Stimulated activated CD4-positive, alpha-beta T cell treated with anti-CD3 and anti-CD28 coated beads, TNF-alpha, amount 100 ng/mL, for 1 hour (primary cell): ENCODE measurements around the gene GPX4.

Experiments used
- DNase-seq, 3 donors: peaks; one replicate each; pipeline ENCODE4 v3.0.0-alpha.2; 2020; ENCODE audit warnings: low read depth in 3 of 3, low spot score in 1 of 3

The GPX4 gene, protein sequence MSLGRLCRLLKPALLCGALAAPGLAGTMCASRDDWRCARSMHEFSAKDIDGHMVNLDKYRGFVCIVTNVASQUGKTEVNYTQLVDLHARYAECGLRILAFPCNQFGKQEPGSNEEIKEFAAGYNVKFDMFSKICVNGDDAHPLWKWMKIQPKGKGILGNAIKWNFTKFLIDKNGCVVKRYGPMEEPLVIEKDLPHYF

DNA sequence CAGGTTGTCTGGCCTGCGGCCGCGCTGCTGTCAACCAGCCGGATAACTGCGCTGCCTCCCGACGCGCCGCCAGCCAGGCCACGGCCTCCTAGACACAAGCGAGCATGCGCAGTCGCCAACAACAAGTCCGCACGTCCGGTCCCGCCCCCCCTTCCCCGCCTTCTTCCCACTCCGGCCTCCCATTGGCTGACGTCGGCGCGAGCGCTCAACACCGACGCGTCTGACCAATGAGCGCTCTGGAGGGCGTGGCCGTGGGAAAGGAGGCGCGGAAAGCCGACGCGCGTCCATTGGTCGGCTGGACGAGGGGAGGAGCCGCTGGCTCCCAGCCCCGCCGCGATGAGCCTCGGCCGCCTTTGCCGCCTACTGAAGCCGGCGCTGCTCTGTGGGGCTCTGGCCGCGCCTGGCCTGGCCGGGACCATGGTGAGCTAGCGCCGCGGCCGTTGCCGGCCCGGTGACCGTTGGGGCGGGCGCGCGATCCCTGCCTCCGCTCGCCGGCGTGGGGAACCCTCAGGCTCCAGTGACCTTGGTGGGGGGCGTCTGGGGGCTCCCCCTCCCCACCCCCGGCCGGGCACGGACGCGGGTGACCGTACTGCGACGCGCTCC is at the start of gene GPX4:
Gene GPX4, plus strand, starts transcription at position 287 of the 603 bp plus-strand sequence. Its CDS starts 50 bp downstream, at position 337.
- peak; percentile 95 to 98 (median 96) for DNase-seq

DNA sequence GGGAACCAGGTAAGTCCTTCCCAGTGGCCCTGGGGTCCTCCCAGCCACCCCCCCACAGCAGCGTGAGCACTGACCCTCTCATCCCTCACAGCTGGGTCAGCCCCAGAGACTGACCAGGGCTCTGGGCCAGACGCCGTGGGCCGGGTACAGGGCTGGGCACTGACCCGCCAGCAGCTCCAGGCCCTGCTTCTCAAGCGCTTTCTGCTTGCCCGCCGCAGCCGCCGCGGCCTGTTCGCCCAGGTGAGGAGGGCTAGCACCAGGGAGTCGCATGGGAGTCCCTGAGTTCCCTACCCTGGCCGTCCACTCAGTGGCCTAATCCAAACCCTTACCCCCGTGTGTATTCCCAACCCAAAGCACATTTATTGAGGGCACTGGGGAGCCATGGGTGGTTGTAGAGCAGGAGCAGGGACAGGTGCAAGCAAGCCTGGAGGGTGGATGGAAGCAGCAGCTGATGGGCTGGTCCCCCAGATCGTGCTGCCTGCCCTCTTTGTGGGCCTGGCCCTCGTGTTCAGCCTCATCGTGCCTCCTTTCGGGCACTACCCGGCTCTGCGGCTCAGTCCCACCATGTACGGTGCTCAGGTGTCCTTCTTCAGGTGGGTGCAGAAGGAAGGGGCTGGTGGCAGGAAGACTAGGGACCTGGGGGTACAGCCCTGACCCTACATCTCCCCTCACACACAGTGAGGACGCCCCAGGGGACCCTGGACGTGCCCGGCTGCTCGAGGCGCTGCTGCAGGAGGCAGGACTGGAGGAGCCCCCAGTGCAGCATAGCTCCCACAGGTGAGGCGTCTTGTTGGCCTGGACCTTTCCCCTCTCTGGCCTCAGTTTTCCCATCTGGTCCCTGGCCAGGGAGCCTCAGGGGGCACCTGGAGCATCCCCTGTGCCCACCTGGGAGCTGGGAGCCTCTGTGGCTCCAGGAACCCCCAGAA is 49.4 kb upstream of the GPX4 start:
- no peak for DNase-seq

DNA sequence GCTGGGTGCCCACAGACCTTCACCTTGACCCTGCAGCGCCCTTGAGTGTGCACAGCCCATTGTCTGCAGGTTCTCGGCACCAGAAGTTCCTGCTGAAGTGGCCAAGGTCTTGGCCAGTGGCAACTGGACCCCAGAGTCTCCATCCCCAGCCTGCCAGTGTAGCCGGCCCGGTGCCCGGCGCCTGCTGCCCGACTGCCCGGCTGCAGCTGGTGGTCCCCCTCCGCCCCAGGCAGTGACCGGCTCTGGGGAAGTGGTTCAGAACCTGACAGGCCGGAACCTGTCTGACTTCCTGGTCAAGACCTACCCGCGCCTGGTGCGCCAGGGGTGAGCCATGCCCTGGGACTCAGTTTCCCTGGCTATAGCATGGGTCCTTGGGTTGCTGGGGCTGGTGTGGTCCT is 48.8 kb upstream of the GPX4 start:
- no peak for DNase-seq

DNA sequence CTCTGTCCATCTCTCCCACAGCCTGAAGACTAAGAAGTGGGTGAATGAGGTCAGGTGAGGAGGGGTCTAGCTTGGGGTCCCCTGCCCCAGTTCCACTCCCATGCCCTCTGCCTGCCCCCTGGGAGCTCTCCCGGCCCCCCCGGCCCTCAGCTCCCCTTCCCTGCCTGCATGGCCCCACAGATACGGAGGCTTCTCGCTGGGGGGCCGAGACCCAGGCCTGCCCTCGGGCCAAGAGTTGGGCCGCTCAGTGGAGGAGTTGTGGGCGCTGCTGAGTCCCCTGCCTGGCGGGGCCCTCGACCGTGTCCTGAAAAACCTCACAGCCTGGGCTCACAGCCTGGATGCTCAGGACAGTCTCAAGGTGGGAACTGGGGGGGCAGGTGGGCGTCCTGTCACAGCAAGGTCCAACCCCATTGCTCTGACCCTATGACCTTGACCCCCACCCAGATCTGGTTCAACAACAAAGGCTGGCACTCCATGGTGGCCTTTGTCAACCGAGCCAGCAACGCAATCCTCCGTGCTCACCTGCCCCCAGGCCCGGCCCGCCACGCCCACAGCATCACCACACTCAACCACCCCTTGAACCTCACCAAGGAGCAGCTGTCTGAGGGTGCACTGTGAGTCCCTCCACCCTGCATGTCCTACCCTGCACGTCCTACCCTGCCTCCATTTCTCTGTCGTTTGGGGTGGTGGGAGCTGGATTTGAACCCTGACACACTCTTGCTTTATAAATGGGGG is 47.7 kb upstream of the GPX4 start:
- no peak for DNase-seq

DNA sequence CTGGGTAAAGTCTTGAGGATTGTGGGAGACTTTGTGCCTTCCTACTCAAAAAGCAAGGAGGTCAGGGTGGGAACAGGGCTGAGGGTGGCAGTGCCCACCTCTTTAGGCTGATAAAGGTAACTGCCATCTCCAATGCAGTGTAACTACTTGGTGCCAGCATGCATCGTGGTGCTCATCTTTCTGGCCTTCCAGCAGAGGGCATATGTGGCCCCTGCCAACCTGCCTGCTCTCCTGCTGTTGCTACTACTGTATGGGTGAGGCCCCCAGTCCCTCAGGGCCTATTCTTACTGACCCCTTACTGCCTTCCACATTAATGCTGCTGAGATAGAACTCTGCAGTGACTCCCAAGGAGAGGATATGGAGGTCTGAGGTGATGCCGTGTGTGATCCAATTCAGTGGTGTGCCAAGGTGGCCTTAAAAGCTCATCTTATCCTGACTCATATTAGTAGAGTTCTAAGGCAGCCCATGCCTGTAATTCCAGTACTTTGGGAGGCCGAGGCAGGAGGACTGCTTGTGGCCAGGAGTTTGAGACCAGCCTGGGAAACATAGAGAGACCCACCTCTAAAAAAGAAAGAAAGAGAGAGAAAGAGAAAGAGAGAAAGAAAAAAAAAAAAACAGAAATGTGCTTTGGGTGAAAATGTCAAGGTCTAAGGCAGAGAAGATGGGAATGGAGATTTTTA is 46.5 kb upstream of the GPX4 start:
- DNase-seq: no peak

DNA sequence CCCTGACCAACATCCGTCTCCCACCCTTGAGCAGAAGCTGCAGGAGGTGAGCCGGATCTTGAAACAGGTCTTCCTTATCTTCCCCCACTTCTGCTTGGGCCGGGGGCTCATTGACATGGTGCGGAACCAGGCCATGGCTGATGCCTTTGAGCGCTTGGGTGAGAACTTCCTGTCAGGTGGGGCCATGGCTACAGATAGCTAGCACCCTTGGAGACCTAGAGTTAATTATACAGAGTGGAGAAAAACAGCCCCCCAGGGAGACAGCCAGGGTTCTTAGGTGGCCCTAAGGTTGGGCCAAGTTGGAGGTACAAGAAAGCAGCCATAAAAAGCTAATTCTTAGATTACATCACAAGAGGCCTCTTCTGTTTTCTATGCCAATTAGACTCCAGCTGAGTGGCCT is 45.7 kb upstream of the GPX4 start:
- DNase-seq: no peak

DNA sequence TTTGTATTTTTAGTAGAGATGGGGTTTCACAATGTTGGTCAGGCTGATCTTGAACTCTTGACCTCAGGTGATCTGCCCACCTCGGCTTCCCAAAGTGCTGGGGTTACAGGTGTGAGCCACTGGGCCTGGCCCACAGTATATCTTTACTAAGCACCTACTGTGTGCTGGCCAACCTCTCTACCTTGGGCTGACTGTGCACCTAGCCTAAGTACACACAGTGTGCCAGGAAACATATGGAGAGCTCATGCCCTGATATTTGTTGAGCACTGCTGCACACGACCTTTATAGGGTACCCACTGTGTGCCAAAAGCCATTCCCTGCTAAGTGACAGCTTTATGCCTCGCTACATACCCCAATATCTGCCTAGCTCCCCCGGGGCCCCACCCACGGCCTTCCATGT is 43.1 kb upstream of the GPX4 start:
- DNase-seq: no peak

DNA sequence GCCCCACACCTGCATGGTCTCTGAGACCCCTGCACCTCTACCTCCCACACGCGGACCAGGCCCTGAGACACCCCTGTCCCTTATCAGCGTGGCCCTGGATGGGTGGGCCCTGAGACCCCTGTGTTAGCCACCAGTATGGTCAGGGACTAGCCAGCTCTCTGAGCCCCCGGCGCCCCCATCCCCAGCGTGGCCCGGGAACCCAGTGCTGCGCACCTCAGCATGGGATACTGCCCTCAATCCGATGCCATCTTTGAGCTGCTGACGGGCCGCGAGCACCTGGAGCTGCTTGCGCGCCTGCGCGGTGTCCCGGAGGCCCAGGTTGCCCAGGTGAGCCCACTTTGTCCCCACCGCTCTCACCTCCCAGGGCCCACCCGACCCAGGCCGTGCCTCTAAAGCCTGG is 41.8 kb upstream of the GPX4 start:
- DNase-seq: no peak

DNA sequence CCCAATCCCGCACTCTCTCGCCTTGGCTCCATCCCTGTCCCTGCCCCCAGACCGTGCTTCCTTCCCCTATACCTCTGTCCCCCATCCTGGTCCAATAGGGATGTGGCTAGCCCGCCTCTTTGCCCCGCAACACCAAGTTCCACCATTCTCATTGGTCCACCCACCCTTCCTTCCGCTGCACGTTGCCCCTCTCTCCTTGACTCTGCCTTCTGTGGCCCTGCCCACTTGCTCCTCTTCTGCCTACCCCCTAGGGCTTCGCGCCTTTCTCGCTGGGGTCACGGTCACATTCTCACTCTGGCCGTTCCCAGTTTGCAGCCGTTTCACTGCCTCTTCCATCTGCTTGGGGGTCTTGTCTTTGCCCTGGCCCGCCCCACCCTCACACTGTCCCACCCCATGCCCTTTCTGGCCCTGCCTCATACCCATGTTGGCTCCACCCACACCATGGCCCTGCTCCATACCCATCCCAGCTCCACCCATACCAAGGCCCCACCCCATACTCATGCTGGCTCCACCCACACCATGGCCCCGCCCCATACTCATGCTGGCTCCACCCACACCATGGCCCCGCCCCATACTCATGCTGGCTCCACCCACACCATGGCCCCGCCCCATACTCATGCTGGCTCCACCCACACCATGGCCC is 41.3 kb upstream of the GPX4 start:
- no peak for DNase-seq

DNA sequence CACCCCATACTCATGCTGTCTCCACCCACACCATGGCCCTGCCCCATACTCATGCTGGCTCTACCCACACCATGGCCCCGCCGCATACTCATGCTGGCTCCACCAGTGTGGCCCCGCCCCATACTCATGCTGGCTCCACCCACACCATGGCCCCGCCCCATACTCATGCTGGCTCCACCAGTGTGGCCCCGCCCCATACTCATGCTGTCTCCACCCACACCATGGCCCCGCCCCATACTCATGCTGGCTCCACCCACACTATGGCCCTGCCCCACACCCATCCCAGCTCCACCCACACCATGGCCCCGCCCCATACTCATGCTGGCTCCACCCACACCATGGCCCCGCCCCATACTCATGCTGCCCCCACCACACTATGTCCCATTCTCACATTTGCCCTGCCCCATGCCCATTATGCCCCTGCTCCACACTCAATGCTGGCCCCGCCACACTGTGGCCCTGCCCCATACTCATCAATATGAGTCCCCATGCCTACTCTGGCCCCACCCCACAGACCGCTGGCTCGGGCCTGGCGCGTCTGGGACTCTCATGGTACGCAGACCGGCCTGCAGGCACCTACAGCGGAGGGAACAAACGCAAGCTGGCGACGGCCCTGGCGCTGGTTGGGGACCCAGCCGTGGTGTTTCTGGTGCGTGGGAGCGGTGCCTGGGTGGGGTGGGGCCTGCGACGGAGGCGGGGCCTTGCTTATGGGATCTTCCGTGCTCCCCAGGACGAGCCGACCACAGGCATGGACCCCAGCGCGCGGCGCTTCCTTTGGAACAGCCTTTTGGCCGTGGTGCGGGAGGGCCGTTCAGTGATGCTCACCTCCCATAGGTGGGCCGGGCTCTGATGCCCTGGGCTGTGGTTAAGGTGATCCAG is 40.5 kb upstream of the GPX4 start:
- no peak for DNase-seq

DNA sequence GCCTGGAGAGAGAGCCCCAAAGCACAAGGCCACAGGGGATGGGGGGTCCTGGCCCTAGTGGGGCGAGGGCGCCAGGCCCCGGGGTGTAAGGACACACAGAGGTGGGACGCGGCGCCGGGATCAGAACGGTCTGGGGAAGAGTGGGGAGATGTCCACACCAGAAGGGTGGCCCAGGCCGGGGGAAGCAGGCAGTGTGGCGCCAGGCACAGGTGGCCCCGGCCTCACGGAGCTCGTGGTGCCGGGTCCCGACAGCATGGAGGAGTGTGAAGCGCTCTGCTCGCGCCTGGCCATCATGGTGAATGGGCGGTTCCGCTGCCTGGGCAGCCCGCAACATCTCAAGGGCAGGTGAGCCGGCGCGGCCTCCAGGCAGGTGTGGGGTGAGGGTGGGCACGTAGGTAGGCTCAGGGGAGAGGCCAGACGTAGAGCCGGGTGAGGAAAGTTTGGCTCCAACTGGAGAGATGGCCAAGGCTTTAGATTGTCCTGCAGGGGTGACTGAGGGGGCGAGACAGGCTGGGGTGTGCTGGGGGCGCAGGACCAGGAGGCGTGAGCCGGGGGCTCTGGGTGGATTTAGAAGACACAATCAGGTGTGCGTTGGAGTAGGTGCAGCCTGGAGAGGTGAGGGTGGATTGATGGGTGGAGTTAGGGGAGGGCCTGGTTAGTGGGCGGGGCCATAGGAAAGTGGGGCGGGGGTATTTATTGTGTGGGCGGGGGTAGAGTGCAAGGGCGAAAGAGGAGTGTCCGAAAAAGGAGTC is 39.7 kb upstream of the GPX4 start:
- DNase-seq: no peak

DNA sequence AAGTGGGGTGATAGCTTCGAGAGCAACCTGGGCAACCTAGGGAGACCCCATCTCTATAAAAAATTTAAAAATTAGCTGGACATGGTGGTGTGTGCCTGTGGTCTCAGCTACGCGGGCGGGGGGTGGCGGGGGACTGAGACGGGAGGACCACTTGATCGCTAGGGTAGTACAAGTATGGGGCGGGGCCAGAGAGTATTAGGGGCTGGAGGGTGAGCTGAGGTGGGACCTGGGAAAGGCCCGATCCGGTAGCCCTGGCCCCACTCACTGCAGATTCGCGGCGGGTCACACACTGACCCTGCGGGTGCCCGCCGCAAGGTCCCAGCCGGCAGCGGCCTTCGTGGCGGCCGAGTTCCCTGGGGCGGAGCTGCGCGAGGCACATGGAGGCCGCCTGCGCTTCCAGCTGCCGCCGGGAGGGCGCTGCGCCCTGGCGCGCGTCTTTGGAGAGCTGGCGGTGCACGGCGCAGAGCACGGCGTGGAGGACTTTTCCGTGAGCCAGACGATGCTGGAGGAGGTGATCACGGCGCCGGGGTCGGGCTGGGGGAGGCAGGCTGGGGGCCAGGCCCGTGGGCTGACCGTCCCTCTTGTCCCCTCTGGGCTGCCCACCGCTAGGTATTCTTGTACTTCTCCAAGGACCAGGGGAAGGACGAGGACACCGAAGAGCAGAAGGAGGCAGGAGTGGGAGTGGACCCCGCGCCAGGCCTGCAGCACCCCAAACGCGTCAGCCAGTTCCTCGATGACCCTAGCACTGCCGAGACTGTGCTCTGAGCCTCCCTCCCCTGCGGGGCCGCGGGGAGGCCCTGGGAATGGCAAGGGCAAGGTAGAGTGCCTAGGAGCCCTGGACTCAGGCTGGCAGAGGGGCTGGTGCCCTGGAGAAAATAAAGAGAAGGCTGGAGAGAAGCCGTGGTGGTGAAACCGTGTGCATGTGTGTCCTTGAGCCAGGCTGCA is 38.9 kb upstream of the GPX4 start:
- DNase-seq: peak in 2 of 3 donors; percentile 58 to 64

DNA sequence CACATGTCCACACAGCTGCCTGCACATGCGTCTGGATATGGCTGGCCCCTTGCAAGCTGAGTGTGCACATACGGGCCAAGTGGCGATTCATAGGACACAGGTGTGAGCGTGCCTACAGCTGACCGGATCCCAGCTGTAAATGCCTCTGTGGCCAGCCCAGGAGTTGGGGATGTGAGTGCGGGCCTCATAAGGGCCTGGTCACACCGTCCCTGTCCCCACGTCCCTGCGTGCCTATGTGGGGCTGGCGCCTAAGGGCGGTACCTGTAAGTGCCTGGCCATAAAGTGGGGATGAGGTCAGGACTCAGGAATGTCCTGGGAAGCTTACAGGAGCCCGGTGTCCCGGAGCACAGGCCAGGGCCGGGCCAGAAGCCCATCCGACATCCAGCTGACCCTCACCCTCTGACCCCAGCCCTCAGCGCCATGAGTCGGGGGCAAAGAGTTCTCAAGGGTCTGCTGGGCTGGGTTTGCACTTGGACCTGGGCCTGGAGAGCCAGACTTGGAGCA is 38.1 kb upstream of the GPX4 start:
- no peak for DNase-seq

DNA sequence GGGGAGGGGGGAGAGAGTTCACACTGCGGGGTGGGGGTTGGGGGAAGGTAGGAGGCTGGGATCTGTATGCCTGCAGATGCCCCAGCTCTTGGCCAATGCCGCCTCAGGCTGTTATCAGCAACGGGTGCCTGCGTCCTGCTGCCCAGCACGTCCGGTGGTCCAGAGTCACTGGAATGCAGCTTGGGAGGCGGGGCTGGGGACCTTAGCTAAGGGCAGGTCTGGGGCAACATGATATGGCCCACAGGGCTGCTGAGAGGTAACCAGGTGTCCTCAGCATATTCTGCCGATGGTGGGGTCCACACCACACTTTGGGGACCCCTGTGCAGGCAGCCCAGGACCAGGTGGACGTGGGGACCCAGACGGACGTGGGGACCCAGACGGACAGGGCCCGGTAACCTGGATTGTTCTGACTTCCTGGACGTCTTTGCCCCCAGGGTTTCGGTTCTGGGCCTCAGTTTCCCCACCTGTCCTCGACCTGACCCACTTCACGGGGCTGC is 37.5 kb upstream of the GPX4 start:
- DNase-seq: no peak

DNA sequence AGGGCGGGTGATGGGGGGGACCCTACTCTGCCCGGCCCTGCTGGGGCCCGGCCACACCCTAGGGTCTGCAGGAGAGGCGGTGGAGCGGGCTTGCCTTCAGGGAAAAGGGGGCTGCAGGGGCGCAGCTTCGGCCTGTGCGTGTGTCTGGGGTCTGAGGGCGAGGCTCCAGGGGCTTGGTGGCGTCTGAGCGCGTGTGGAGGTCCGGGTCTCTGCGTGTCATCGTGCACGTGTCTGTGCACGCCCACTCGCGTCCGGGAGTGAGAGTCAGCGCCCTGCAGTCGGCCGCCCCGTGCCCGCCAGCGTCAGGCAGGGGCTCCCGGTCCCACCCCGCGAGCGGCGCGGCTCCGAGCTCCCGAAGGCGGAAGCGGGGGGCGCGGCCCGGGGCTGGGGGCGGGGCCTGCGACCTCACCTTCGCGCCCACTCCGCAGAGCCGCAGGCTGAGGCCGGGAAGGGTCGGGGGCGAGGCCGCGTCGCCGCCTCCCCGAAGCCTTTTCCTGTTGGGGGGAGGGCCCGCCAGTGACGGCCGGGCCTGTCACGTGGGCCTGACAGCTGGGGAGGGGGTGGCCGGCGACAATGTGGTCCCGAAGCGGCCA is 37.0 kb upstream of the GPX4 start, which contains the start of gene ARHGAP45:
Gene ARHGAP45, plus strand, starts transcription at position 420 of the 593 bp plus-strand sequence. CDS start 239 bp downstream, outside the sequence.
- peak; percentile 64 to 73 (median 72) for DNase-seq

DNA sequence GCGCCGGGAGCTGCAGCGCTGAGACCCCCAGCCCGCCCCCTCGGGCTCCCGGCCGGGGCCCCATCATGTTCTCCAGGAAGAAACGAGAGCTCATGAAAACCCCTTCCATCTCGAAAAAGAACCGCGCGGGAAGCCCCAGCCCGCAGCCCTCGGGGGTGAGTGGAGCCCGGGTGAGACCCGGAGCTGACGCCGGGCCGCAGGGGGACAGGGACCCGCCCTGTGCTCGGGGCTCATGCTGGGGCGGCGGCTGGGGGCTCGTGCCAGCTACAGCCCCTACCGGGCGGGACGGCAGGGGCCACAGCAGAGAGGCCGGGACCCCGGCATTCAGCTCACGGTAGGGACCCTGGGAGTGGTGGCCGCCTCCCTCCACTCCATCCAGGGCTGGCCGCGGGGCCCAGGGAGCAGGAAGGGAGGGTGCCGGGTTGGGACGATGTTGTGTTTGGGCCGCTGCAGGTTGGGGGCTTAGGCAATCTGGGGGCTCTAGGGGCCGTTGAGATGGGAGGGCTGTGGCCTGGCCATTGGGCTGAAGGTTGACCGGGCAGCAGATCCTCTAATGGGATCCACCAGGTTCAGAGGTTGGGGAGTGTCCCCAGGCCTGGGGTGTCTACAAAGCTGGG is 36.3 kb upstream of the GPX4 start:
- peak in 1 of 3 donors; percentile 40 for DNase-seq
